Endothelial cell of umbilical vein (primary cell): Measurements from ENCODE around the gene PERP.
"Not testable (repeated sequence)": the region's sequence is repeated elsewhere in the genome, so short reads cannot be mapped to it uniquely, and the experiment has no call there.

Experiments
- EZH2 ChIP-seq: IDR thresholded peaks from 2 replicates; pipeline ENCODE4 v1.6.1; 2012; ENCODE audit warnings: borderline replicate concordance, low read depth, mild to moderate bottlenecking, moderate library complexity, low read length, inconsistent platforms; ENCODE audit not compliant: severe bottlenecking
- FOS ChIP-seq: IDR thresholded peaks from 2 replicates; pipeline ENCODE4 v1.6.1; 2011; ENCODE audit warnings: mild to moderate bottlenecking, low read length, moderate library complexity, borderline replicate concordance; ENCODE audit not compliant: insufficient read depth
- JUN ChIP-seq: IDR thresholded peaks from 2 replicates; pipeline ENCODE4 v1.6.1; 2011; ENCODE audit warnings: borderline replicate concordance, low read depth; ENCODE audit not compliant: insufficient read length, insufficient read depth
- POLR2A ChIP-seq: IDR thresholded peaks from 2 replicates; pipeline ENCODE4 v1.6.1; 2012; ENCODE audit warnings: low read depth, mild to moderate bottlenecking, control low read depth, low read length
- POLR2AphosphoS5 ChIP-seq: IDR thresholded peaks from 2 replicates; pipeline ENCODE4 v1.6.1; 2012; ENCODE audit warnings: low read depth, mild to moderate bottlenecking, control low read depth, low read length, moderate library complexity; ENCODE audit not compliant: insufficient read depth
- TF ChIP-seq, protein P1 (sequence below), 2 donors: IDR thresholded peaks; 1 replicate in 1 of 2; 2 replicates in 1 of 2; pipeline ENCODE4 v1.5.1; 2011; ENCODE audit warnings: low read length in 2 of 2, mild to moderate bottlenecking in 2 of 2, moderate library complexity in 2 of 2, control low read depth in 1 of 2, inconsistent platforms in 1 of 2, low read depth in 1 of 2; ENCODE audit not compliant: insufficient read depth in 1 of 2; ENCODE audit errors: extremely low read depth in 1 of 2

DNA sequence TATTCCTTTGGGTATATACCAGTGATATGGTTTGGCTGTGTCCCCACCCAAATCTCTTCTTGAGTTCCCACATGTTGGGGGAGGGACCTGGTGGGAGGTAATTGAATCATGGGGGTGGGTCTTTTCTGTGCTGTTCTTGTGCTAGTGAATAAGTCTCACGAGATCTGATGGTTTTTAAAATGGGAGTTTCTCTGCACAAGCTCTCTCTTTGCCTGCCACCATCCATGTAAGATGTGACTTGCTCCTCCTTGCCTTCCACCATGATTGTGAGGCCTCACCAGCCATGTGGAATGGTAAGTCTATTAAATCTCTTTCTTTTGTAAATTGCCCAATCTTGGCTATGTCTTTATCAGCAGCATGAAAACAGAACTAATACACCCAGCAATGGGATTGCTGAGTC lies 12.0 kb upstream of the PERP start:
- TF ChIP-seq EZH2, POLR2A, POLR2AphosphoS5, FOS, JUN: not testable (repeated sequence)
- TF ChIP-seq, protein P1, sequence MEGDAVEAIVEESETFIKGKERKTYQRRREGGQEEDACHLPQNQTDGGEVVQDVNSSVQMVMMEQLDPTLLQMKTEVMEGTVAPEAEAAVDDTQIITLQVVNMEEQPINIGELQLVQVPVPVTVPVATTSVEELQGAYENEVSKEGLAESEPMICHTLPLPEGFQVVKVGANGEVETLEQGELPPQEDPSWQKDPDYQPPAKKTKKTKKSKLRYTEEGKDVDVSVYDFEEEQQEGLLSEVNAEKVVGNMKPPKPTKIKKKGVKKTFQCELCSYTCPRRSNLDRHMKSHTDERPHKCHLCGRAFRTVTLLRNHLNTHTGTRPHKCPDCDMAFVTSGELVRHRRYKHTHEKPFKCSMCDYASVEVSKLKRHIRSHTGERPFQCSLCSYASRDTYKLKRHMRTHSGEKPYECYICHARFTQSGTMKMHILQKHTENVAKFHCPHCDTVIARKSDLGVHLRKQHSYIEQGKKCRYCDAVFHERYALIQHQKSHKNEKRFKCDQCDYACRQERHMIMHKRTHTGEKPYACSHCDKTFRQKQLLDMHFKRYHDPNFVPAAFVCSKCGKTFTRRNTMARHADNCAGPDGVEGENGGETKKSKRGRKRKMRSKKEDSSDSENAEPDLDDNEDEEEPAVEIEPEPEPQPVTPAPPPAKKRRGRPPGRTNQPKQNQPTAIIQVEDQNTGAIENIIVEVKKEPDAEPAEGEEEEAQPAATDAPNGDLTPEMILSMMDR (IDR thresholded peaks at IDR 0.05; ENCODE audit: extremely low read depth in 1 of 2, insufficient read depth in 1 of 2, low read depth in 1 of 2, low read length in 2 of 2), result not testable (repeated sequence)
